Astrocyte (in vitro differentiated cells and primary cell): ENCODE results near the gene PLEKHA7.

ENCODE experiments used
- EZH2 ChIP-seq: IDR thresholded peaks from 2 replicates; pipeline ENCODE4 v1.6.1; 2012; ENCODE audit warnings: mild to moderate bottlenecking, low read length, inconsistent platforms; ENCODE audit not compliant: insufficient read depth
- TF ChIP-seq, protein P1 (sequence below): IDR thresholded peaks from 2 replicates; pipeline ENCODE4 v1.5.1; 2011; ENCODE audit warnings: low read depth, mild to moderate bottlenecking, inconsistent platforms, low read length, moderate library complexity; ENCODE audit not compliant: insufficient read depth

DNA sequence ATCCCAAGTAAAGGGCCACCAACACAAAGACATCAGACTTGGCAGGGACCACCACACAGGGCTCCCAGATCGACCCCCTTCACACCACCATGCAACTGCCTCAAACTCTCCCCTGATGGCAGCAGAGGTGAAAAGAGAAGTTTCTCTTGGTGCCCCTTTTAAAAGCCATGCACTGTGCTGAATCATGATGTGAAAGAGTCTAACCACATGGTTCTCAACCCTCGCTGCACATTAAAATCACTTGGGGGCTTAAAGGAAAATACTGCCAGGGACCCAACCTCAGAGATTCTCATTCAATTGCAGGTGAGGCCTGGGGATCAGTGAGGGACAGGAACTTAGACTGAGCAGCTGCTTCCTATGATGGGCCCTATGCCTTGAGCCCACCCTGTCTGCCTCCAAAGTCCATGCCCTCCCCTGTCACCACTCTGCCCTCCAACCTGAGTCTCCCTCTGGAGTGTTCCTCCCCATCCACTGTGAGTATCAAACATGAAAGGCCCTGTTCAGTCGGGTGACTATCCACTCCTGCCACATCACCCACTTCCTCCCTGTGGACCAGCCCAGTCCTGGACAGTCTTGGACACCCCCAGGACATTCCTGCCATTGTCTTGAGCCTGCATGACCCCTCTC lies 40.8 kb downstream of the PLEKHA7 start:
- TF ChIP-seq, protein P1, sequence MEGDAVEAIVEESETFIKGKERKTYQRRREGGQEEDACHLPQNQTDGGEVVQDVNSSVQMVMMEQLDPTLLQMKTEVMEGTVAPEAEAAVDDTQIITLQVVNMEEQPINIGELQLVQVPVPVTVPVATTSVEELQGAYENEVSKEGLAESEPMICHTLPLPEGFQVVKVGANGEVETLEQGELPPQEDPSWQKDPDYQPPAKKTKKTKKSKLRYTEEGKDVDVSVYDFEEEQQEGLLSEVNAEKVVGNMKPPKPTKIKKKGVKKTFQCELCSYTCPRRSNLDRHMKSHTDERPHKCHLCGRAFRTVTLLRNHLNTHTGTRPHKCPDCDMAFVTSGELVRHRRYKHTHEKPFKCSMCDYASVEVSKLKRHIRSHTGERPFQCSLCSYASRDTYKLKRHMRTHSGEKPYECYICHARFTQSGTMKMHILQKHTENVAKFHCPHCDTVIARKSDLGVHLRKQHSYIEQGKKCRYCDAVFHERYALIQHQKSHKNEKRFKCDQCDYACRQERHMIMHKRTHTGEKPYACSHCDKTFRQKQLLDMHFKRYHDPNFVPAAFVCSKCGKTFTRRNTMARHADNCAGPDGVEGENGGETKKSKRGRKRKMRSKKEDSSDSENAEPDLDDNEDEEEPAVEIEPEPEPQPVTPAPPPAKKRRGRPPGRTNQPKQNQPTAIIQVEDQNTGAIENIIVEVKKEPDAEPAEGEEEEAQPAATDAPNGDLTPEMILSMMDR, result no peak
- no peak for TF ChIP-seq EZH2
